GM18870 (cell line): ENCODE data around the gene IER5.

Source experiments
- ATAC-seq: cut with Tn5 transposase; IDR thresholded peaks from one replicate; pipeline ENCODE4 v1.9.1; 2021; ENCODE audit warnings: moderate library complexity; ENCODE audit not compliant: unreplicated experiment

IER5 gene

DNA sequence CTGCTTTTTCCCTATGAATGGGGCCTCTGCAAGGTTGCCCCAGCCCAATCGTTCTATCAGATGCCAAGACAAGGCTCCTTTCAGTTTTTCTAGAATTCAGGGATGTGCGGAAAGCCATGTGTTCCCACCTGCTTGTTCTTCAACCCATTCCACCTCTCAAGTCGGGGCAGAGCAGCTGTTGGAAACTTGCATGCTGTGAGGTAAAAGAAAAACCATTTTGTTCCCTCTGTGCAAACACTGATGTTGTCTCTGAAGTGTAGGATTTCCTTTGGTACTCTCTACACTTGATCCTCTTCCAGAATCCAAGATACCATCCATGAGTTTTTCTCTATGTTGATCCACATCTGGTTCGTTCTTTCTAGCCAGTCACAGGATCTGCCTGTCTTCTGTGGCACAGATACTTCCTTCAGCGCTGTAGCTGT is 7.3 kb downstream of the IER5 start:
- no peak for ATAC-seq

DNA sequence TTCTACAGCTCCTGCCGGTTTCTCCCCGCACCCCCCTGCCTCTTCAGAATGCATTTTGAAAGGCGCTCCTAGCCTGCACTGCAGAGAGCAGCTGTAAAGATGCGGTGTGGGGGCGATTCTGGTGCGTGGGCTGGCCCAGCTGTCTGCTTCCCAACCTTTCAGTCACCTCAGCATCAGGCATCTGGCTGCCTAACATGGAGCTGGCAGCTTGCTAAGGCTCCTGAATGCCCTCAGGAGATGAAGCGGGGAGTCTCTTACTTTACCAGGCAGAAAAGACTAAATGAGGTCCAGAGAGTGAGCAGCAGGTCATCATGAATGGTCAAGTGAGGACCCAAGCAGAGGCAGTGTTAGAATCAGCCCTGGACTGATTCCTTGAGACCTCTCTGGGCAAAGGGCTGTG is 8.7 kb downstream of the IER5 start:
- no peak for ATAC-seq

DNA sequence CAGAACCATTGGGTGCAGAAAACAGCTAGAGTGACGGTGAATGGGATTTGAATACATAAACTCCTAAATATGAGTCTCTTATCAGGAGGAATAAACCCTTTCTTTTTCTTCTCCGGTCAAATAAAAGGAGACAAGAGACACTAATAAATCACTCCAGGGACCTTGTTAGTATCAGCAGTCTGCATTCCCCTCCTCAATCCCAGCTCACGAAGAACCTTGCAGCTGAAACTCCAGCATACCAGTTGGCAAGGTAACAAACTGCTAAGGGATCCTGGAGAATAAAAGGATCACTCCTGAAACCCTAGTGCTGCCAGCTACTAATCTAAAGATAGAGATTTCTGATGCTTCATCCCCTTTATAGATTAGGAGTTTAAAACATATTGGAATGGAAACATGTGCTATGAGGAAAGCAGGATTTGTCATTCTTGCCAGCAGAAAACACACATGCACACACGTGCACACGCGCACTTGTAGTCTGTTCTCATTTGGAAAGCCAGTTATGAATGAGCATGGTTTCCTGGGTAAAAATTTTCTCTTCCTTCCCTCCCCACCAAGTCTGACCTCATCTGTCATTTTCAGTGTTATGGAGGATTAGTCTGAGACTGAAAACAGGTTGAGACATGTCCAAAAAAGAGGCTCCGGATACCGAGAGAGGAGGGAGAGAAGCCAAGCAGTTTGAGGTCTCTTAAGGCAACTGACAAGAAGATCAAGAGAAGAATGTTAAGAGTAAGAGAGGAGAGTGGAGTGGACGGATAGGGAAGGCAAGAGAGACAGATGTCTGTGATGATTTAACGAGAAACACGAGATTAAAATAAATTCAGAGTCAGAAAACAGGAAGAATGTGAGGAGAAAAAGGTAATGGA is 10.9 kb downstream of the IER5 start:
- peak; percentile 66 for ATAC-seq

DNA sequence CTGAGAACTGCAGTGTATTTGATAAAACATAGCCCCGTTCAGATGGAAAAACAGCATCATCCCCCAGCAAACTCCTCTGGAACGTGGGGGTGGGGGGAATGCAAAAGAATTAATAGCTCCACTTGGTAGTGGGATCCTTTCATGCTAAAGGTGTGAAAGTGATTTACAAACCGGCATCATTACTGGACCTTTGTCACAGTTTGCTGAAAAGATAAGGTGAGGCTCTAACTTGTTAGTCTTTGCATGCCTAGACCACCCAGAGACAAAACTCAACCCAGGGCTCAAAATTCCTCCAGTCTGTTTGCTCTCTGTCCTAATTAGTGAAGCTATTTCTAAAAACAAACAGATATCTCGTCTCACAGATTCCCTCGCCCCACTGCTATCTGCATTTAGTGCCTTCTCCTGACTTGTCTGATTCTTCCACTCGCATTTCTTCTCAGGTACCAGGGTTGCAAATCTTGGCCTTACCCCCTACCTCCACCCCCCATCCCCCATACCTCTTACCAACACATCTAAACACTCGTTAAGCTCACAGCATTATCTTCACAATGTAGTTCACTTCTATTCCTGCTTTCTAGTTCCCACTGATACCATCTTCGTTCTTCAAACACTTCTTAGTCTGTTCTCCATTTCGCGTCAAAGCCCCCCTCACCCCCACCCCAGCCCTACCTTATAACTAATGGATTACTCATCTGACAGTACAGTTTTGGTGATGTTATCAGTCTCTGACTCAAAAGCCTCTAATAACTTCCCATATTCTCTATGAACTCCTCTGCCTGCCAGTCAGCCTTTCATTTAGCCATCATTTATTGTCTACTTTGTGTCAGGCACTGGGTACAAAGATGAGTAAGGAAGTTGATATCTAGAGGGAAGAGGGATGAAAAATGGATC is 11.8 kb downstream of the IER5 start:
- no peak for ATAC-seq

DNA sequence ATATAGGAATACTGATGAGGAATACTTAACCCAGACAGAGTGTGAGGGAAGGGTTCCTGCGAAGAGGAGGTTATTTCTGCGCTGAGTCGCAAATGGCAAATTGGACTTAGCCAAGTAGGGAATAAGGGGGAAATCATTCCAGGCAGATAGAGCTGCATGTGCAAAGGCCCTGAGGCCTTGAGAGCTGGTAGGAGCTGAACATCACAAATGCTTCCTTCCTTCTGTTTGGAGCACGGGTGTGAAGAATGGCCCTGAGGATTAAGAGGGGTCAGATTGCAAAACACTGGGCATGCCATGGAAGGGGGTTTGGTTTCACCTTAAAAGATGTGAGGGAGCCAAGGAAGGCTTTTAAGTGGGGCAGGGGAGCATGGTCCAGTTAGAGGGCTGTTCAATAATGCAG is 12.4 kb downstream of the IER5 start:
- ATAC-seq, result no peak

DNA sequence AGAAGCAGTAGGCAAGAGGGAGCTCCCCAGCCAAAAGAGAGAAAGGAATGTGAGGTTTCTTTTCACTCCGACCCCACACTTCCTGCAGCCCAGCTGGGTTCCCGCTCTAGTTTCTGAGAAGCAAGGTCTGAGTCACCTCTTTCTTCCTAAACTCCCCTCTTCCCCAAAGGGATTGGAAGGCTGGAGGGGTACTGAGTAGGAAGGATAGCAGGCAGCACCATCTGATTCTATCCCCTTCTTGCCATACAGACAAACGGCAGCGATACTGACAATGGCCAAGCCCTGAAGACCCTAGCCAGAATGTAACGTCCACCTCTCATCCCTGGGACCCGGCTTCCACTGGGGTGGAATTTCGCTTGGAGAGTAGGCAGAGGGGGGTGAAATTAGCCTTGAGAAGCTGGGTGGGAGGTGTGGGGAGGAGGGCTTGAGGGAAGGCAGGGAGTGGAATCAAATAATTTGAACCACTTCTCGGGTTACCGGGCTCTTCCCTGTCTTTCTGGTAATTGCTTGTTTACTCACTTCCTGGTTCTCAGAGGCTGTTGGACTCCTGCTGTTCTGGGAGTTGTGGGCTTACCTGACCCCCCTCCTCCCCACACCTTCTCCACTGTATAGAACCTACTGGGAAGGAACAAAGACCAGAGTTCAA is 13.2 kb downstream of the IER5 start:
- no peak for ATAC-seq

DNA sequence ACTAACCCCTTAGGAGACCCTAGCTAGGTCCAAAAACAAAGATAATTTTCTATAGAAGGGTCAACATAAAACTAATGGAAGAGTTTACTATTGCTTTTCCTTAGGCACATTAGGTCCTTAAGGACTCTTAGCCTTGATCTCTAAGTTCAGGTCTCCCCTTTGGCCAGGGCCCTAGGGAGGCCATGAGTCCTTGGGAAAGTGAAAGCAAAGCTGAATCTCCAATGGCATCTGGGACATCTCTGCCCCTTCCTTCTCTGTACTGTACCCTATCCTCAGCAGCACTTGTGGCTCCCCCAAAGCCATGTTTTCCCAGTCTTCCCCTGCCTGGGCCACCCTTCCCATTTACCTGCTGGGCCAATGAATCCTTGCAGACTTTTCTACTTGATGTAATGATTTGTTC is 14.3 kb downstream of the IER5 start:
- ATAC-seq, result no peak

DNA sequence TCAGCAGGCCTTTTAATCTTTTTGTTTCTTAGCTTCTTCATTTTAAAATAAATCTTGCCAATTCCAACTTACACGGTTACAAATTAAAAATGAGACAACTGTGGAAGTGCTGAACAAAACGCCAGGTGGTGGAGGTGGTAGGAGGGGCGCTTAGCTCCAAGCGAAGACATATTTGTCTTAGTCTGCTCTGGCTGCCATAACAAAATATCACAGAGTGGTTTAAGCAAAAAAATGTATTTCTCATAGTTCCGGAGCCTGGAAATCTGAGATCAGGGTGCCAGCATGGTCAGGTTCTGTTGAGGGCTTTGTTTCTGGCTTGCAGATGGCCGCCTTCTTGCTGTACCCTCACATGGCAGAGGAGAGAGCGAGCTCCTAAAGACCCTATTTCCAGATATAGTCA is 14.9 kb downstream of the IER5 start:
- ATAC-seq, result no peak

DNA sequence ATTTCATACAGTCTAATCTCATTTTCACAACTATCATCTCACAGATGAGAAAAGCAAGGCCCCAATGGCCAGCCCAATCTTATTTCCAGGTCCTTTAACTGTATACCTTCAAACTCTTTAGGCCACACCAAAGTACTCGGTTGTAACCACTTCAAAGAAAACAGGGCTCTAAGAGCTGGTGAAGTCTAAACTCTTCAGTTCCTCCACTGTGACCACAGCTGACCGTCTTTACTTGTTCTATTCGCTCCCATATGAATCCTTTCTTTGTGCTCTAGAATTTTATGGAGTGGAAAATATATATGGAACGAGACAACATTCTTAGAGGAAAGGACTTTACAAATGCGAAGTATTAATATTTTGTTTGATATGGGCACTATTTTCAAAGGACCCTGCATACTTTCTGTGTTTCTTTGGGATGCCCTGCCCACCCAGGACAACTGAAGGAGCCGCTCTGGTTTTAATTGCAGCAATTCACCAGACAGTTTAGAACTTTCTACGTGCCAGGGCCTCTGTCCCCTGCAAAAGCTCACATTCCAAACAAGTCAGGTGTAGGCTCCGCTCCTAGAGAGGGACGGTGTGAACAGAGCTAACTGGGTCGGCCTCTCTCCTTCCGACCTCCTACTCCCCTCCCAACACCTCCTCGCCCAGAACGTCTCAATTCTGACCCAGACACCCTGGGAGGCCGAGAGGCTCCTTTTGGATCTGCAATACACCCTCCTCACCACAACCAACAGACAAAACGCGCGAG is 15.7 kb downstream of the IER5 start:
- ATAC-seq, result no peak

DNA sequence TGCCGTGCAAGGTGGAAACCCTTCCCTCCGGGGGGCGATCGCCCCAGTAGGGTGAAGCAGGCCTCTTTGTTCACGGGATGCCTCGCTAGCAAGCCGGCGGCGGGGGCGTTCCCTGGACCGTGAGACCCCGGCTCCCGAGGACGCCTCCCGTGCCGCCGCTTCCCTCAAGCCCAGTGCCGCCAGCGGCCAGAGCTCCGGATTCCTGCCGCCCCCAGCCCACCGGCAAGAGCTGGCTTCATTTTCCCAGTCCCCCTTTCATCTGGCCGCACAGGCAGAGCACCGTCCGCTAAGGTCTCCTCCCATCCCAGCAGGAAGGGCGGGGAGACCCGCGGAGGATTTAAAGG is 16.3 kb downstream of the IER5 start:
- ATAC-seq, result no peak

DNA sequence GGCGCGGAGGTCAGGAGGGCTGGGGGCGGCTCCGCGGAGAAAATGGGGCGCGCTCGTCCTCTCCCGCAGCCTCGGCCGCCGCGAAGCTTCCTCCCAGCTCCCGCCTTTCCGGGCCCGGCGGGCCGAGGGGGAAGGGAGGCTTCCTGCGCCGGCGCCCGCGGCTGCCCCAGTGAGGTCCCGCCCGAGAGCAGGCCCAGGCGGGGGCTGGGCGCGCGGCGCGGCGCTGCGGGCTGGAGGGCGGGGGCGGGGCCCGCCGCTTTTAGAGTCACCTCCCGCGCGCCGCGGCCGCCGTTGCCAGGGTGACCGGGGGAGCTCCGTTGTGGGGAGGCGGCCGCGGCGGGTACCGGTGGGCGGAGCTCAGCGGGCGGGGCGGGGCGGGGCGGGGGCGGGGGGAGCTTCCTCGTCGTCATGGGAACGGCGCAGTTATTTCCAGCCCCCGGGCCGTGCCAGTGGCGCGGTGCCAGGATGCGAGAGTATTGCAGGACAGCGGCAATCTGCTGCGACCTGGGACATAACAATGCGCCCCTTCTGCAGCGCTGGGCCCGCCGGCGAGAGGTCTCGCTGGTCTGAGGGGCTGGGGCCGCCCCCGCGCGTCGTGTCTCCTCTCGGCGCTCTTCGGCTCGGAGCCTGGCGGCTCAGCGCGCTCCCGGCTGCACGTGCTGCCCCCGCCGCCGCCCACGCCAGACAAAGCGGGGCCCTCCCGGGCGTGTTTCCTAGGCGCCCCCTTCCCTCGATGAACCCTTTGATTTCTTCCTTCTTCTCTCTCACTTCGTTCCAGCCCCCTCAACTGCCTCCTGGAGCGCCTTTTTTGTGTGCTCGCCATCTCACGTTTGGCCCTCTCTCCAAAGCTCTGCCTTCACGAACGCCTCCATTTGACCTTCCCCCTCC is 16.9 kb downstream of the IER5 start:
- no peak for ATAC-seq

DNA sequence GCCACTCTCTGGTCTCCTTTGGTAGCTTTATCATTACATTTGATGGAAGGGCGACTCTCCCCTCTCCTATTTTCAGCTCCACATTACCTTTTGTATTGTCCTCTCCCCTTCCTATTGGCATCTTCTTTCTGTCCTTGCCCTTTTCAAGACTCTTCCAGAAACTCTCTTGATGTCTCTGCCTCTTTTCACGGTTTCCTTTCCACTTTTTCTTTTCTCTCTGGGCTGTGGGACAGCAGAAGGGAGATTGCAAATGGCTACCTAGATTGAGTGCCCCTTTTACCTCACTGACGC is 17.5 kb downstream of the IER5 start:
- no peak for ATAC-seq

DNA sequence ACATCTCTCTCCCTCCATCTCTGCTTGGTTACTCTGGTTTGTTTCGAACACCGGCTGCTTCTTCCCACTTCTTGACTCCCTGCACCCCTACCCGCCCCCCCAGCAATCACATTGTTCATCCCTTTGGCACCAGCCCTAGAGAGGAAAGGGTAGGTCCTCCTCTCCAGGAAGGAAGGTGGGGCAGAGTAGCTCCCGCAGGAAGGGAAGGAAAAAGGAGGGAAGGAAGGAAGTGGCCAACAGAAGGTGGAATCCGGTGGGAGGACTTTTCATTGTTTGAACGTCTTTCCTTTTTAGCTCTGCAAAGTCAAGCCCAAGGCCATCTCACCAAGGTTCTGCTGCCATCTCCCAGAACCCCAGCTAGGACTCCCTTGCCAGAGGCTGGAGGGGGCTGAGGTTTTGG is 18.0 kb downstream of the IER5 start:
- no peak for ATAC-seq

DNA sequence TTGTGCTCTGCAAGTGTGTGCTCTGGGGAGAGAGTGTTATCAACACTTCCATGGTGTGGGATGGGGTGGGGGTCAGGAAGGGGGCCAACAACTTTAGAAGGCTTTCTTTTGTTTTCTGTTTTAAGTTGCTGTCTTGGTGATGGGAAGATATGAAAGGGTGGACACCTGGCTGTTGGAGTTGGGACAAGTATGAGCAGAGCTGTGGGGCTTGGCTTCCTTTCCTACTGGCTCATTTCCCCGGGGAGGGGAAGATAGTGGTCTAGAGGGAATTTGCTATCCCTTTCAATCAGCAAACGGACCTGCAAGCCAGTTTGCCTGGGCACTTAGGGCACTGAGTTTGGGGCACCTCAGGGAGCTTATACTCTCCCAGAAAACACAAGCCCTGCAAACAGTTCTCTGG is 19.2 kb downstream of the IER5 start:
- no peak for ATAC-seq

DNA sequence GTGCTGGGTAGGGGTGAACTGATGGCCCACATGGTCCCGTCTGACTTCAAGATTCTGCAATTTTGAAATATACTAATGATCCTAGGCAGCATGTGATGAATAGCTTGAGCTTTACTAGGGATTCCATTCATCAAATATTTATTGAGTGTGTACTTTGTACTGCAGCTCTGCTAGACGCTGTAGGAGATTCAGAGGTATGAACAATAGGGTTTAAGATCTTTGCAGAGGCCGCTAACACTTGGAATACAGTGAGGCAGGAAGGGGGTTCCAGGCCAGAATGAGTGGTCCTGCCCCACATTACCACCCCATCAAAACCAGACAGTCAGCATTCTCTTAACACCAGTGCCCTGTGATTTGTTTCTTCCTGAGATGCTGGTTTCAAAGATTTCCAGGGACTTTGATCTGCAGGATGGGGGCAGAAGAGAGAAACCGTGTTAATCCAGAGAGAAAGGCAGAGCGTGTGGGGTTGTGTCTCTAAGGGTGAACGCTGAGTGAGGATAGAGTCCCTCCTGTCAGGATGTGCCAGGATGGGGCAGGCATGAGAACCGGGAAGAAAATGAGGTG is 19.9 kb downstream of the IER5 start:
- ATAC-seq, result no peak

DNA sequence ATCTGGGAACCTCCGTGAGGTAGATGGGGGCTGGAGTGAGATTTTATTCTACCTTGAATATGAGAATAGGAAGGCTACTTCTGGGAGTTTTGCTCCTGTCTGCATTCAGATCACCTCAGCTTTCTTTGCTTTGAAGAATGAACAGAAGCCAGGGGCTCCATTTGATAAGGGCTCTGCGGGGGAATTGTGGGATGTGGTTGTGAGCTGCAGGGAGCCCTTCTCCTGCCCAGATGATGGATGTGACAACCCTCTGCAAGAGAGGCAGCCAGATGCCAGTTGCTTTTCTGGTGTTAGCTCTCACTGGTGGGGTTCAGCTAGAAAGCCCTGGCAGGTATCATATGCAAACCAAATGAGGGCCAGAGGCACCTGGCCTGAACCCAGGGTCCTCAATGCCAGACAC is 21.5 kb downstream of the IER5 start:
- ATAC-seq, result no peak

DNA sequence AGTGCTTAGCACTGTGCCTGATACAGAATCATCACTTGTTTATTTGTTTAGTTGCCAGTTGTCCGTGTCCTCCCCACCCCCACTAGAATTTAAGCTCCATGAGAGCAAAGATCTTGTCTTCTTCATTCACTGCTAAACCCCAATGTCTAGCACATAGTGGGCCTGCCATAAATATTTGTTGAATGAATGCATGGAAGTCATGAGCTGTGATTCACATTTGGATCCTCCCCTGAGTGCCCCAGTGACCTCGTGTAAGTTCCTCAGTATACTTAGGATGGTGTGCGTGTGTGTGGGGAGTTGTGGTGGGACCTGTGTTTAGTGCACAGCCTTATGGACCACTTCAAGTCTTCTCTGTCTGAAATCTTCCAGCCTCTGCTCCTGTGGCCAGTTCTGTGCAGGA is 23.1 kb downstream of the IER5 start:
- no peak for ATAC-seq

DNA sequence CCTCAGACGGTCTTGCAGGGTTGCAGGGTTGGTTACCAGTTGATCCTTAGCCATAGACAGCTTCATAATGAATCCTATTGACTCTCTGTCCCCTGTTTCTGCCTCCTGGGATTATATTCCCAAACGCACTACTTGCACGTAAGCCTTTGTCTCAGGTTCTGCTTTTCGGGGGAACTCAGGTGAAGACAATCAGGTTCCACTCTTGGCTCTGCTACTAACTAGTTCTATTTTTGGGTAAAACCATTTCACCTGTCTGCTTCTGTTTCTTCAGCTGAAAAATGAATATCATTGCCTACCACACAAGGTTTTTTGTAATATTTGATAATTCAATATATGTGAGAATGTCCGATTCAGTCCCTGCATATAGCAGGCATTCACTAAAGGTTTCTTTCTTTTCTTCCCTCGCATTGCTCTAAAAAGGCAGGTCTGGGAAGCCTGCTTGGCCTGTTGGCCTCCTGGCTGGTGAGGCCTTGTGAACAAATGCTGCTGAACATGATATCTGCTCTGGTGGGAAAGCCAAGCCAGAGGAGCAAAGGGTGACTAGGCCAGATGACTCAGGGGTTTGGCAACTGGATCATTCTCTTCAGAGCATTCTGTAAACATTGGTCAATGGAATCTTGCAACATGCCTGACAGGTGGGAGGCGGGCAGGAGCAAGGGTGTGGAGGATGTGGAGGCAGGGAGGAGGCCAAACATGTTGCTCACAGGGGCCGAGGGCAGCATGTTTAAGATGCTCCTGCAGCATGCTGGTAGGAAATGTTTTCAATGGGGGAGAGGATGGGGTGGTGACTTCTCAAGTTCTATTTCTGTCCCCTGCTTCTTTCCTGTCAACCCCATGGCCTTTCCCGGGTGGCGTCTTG is 23.8 kb downstream of the IER5 start:
- no peak for ATAC-seq

DNA sequence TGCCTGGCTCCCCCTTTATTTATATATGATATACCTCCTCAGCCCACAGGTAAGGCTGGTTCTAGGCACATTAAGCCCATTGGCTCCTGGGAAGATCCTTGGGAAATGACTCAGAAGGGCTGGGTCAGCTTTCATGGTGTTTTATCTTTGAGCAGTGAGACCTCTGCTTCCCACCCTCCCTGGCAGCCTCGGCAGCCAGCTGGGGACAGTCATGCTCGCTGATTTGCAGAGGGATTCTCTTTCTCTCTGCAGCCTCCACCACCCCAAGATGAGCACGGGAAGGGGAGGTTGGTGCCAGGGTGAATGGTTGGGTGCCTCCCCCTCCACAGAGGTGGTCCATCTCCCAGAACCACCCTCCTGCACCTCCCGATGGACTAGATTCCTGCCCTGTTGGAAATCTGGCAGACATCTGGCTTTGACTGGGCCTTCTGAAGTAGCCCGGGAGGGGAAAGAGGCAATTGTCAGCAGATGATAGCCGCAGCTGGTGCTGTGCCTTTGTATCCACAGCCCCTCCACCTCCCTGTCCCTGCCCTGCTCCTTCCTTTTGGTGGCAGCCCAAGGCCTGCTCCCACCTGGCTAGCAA is 24.6 kb downstream of the IER5 start:
- no peak for ATAC-seq
